Hematopoietic multipotent progenitor cell treated with erythropoietin and hydrocortisone succinate and interleukin-3 and kit ligand, for 15 days (in vitro differentiated cells): ENCODE data around the gene KIF25.

Experiments used
- DNase-seq: peaks from one replicate; pipeline ENCODE4 v3.0.0-alpha.2; 2015; ENCODE audit warnings: low spot score

Gene KIF25

GRCh38 chr6:168017629-168018028 is 20.2 kb downstream of the KIF25 start:
- no peak for DNase-seq

- DNase-seq: no peak
Measured at GRCh38 chr6:168018664-168019063, 21.2 kb downstream of the KIF25 start.

GRCh38 chr6:168020242-168020641 is 22.8 kb downstream of the KIF25 start:
- DNase-seq: no peak

GRCh38 chr6:168021581-168021980 is 24.1 kb downstream of the KIF25 start:
- no peak for DNase-seq

- no peak for DNase-seq
Measured at GRCh38 chr6:168022488-168023321, 25.2 kb downstream of the KIF25 start.

GRCh38 chr6:168024951-168025510 is 27.6 kb downstream of the KIF25 start:
- no peak for DNase-seq

- no peak for DNase-seq
Measured at GRCh38 chr6:168025831-168026710, 28.6 kb downstream of the KIF25 start.

GRCh38 chr6:168026925-168027324 is 29.5 kb downstream of the KIF25 start:
- DNase-seq: no peak

GRCh38 chr6:168027521-168027920 is 30.1 kb downstream of the KIF25 start:
- DNase-seq: no peak

- DNase-seq: no peak
Measured at GRCh38 chr6:168028181-168028580, 30.7 kb downstream of the KIF25 start.

GRCh38 chr6:168029459-168030217 is 32.2 kb downstream of the KIF25 start:
- no peak for DNase-seq

GRCh38 chr6:168030218-168030746 is 32.8 kb downstream of the KIF25 start:
- DNase-seq: no peak

- DNase-seq: no peak
Measured at GRCh38 chr6:168030908-168031307, 33.4 kb downstream of the KIF25 start.

GRCh38 chr6:168031411-168031971 is 34.0 kb downstream of the KIF25 start:
- DNase-seq: no peak

- no peak for DNase-seq
Measured at GRCh38 chr6:168032005-168032760, 34.7 kb downstream of the KIF25 start.

- DNase-seq: no peak
Measured at GRCh38 chr6:168033791-168034190, 36.3 kb downstream of the KIF25 start.

- DNase-seq: no peak
Measured at GRCh38 chr6:168034537-168034936, 37.1 kb downstream of the KIF25 start.

- DNase-seq: no peak
Measured at GRCh38 chr6:168035098-168035660, 37.7 kb downstream of the KIF25 start.

- no peak for DNase-seq
Measured at GRCh38 chr6:168035661-168036545, 38.4 kb downstream of the KIF25 start.
